HG03565 (cell line): ENCODE results near the gene AGXT2.
"Not testable (repeated sequence)": the region's sequence is repeated elsewhere in the genome, so short reads cannot be mapped to it uniquely, and the experiment has no call there.

ENCODE experiments used
- ATAC-seq: cut with Tn5 transposase; IDR thresholded peaks from one replicate; pipeline ENCODE4 v1.9.1; 2021; ENCODE audit warnings: mild to moderate bottlenecking, moderate library complexity; ENCODE audit not compliant: unreplicated experiment

Gene AGXT2

GRCh38 chr5:34976347-34976746, 71.4 kb downstream of the AGXT2 start:
- no peak for ATAC-seq

DNA sequence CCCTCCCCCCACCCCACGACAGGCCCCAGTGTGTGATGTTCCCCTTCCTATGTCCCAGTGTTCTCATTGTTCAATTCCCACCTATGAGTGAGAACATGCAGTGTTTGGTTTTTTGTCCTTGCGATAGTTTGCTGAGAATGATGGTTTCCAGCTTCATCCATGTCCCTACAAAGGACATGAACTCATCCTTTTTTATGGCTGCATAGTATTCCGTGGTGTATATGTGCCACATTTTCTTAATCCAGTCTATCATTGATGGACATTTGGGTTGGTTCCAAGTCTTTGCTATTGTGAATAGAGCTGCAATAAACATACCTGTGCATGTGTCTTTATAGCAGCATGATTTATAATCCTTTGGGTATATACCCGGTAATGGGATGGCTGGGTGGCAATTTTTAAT, 76.1 kb downstream of the AGXT2 start:
- ATAC-seq: not testable (repeated sequence)

DNA sequence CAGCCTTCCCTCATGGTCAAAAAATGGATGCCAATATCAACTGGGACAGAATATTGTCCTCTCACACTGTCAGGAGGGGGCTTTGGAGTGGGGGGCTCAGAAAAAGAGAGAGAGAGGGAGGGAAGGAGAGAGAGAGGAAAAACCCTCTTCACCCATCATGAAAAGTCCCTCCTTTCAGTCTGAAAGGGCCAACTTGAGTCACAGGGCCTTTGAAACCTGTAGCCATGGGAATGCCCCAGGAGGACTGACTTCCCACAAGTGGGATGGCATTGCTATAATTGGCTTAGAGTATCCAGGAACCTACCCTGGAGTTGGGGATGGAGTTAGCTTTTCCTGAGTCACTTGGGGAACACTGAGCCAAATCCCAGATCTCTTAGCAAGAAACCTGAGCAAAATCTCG, 77.2 kb downstream of the AGXT2 start:
- no peak for ATAC-seq

DNA sequence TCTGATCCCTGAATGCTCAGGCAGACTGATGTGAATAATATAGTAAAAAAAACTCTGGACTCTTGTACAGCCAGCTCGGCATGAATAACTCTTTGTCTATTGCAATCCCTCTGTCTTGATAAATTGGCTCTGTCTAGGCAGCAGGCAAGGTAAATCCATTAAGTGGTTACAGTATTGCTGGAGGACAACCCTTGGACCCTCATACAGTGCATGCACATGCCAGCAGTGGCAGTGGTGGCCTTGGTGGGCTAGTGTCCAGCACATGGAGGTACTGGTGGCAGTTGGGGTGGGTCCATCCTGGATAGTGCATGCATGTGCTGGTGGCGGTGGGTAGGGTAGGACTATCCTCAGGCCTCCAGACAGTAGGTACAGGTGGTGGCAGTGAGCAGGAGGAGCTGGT, 79.5 kb downstream of the AGXT2 start:
- ATAC-seq: no peak

DNA sequence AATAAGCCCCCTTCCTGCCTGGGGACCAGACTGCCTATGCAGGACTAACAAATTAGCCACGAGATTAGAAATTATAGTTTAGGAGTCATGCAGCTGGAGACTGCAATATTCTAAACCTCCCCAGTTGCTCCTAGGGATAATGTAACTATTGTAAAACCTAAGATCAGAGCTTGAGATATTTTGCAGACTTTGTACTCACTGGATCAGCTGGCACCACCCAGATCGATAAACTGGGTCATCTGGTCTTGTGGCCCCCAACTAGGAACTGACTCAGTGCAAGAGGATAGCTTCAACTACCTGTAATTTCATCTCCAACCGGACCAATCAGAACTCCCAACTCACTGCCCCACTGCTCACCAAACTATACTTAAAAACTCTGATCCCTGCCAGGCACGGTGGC, 80.2 kb downstream of the AGXT2 start:
- no peak for ATAC-seq

DNA sequence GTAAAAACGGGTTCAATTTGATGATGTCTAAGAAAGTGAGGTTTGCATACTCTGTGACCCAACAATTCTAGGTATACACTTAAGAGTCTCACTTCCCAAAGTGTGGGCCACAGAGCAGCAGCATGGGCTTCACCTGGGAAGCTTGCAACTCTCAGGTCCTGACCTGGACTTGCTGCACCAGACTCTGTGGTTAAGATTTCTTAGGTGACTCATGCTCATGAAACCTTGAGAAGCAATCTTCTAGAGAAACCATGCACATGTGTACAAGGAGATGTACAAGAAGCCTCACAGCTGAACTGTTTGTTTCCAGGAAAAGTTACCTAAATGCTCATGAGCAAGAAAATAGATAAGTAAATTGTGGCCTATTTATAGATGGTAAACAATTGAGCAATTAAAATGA, 88.4 kb downstream of the AGXT2 start:
- ATAC-seq: peak; percentile 92

DNA sequence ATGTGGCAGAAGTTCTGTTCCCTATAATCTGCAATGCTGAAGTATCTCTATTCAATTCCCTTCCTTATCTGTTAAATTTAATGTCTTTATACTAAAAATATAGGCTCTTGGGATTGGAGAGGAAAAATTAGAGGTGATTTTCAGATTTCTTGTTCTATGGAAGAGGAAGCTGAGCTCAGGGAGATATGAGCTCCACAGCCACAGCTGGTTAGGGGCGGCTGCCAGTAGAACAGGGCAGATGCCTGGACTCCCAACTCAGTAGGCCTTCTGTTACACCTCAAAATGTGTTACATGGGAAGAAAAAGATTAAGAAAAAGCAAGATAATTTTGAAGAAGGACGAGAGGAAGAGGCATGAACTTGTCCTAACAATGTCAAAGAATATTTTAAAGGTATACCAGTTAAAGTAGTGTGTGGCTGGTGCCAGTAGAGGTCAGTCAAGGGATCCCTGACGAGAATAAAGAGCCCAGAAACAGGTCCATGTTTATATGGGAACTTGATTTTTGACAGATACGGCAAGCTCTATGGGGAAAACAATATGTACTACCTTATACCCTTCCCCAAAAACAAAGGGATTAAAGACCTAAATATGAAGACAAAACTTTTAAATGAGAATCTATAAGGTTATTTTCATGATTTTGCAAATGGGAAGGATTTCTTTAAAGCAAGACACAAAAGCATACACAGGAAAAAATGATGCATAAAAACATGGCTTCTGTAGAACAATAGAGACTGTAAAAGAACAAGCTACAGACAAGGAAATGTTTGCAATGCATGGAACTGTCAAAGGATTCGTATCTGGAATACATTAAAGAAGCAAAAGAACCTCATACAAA, 89.7 kb downstream of the AGXT2 start:
- peak; percentile 30 for ATAC-seq

DNA sequence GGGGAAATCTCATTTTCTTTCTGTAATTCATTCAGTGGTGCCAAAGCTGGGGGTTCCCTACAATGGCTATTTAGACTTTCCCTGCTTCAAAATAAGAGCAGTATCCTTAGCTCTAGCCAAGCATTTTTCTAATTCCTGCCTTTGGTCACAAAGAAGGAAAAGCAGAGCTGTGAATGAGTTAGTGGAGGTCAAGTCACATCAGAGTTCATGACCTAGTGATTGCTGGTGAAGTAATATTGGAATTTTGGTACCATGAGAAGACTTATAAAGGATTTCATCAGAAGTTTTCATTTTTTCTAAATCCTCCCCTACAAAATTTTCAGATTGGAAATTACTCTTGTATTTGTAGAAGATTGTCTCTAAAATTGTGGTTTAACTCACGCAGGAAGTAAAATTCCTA, 90.4 kb downstream of the AGXT2 start:
- no peak for ATAC-seq
